OCI-LY3 (cell line): ENCODE measurements around the gene PDE9A.

ENCODE experiments used
- H2AFZ ChIP-seq: fragments of 200-600, 300-600 bp; shearing (Covaris generic); 2 replicates; pipeline ENCODE4 v1.6.0; 2014; ENCODE audit warnings: antibody characterized with exemption, low read depth, low read length
- H3K27ac ChIP-seq: fragments of 200-600, 300-600 bp; sonication (generic); 2 replicates; pipeline ENCODE4 v1.5.1; 2014; ENCODE audit warnings: mild to moderate bottlenecking, low read length, moderate library complexity, mixed read lengths
- H3K27me3 ChIP-seq: fragments of 200-600, 300-600 bp; sonication (generic); 2 replicates; pipeline ENCODE4 v1.6.1; 2014; ENCODE audit warnings: low read depth, low read length, mixed read lengths
- H3K36me3 ChIP-seq: fragments of 200-600, 300-600 bp; sonication (generic); replicated peaks from 2 replicates; pipeline ENCODE3; 2014; ENCODE audit warnings: low read depth, low read length, mixed read lengths
- H3K4me1 ChIP-seq: fragments of 300-600, 200-600 bp; sonication (generic); 2 replicates; pipeline ENCODE4 v1.6.1; 2014; ENCODE audit warnings: low read length, mixed read lengths
- H3K4me2 ChIP-seq: fragments of 200-600, 300-600 bp; sonication (generic); 2 replicates; pipeline ENCODE4 v1.6.1; 2014; ENCODE audit warnings: low read length, mixed read lengths
- H3K4me3 ChIP-seq: fragments of 300-600, 200-600 bp; sonication (generic); 2 replicates; pipeline ENCODE4 v1.5.1; 2014; ENCODE audit warnings: antibody characterized with exemption, mild to moderate bottlenecking, low read length, moderate library complexity
- H3K79me2 ChIP-seq: fragments of 300-600, 200-600 bp; shearing (Covaris generic); 2 replicates; pipeline ENCODE4 v1.6.1; 2014; ENCODE audit warnings: mild to moderate bottlenecking, low read length, mixed read lengths
- H3K9ac ChIP-seq: fragments of 300-600, 200-600 bp; shearing (Covaris generic); 2 replicates; pipeline ENCODE4 v1.6.0; 2014; ENCODE audit warnings: mild to moderate bottlenecking, low read length, moderate library complexity
- H3K9me3 ChIP-seq: fragments of 200-600, 300-600 bp; shearing (Covaris generic); 2 replicates; pipeline ENCODE4 v1.6.1; 2014; ENCODE audit warnings: low read length, mixed read lengths; ENCODE audit not compliant: insufficient read depth
- H4K20me1 ChIP-seq: fragments of 200-600, 300-600 bp; sonication (generic); 2 replicates; pipeline ENCODE4 v1.6.1; 2016; ENCODE audit warnings: low read length, mixed read lengths; ENCODE audit not compliant: insufficient read depth
- CTCF ChIP-seq: fragments of 200-600, 300-600 bp; sonication (generic); IDR thresholded peaks from 2 replicates; pipeline ENCODE4 v1.5.1; 2014; ENCODE audit warnings: antibody characterized with exemption, low read length, low read depth
- EZH2phosphoT487 ChIP-seq: fragments of 200-600 bp; shearing (Covaris generic); IDR thresholded peaks from 2 replicates; pipeline ENCODE4 v1.6.1; 2018; ENCODE audit warnings: antibody characterized with exemption, mixed run types, low read depth

The PDE9A gene

GRCh38 chr21:42775891-42776290 is 122.5 kb downstream of the PDE9A start:
- no peaks in the 10 kb centered on the region for H4K20me1 ChIP-seq
- no peaks in the 10 kb centered on the region for H3K79me2 ChIP-seq
- no peak for TF ChIP-seq CTCF
- TF ChIP-seq EZH2phosphoT487: no peak
- H2AFZ ChIP-seq: no peak overlapping the region
- no peaks in the 10 kb centered on the region for H3K9me3 ChIP-seq
- H3K4me1 ChIP-seq: peaks cover 12% of the 10 kb centered on the region; the same call in 1 of the 2 replicates
- no peak overlapping the region for H3K27ac ChIP-seq
- H3K4me3 ChIP-seq: no peak overlapping the region
- H3K36me3 ChIP-seq: no peaks in the 10 kb centered on the region
- no peak overlapping the region for H3K4me2 ChIP-seq
- H3K27me3 ChIP-seq: peaks cover 28% of the 10 kb centered on the region
- no peak overlapping the region for H3K9ac ChIP-seq

GRCh38 chr21:42777064-42777756 is 123.8 kb downstream of the PDE9A start:
- Histone ChIP-seq H3K36me3 (no peaks in the 10 kb centered on the region), H3K4me1 (peaks cover 12% of the 10 kb centered on the region; the same call in 1 of the 2 replicates), H4K20me1 (no peaks in the 10 kb centered on the region), H3K9ac (no peak overlapping the region), H3K27me3 (peaks cover 31% of the 10 kb centered on the region), H3K79me2 (no peaks in the 10 kb centered on the region), H3K27ac (no peak overlapping the region), H3K9me3 (no peaks in the 10 kb centered on the region), H3K4me3 (no peak overlapping the region), H2AFZ (no peak overlapping the region), H3K4me2 (peak overlapping the region; percentile 42)
- TF ChIP-seq EZH2phosphoT487 (peak; percentile 57; the same call in 1 of the 2 replicates), CTCF (no peak)

GRCh38 chr21:42777757-42778344 is 124.4 kb downstream of the PDE9A start:
- Histone ChIP-seq H3K27ac (no peak overlapping the region), H3K27me3 (peaks cover 31% of the 10 kb centered on the region)

More at GRCh38 chr21:42777757-42778344, 124.4 kb downstream of the PDE9A start:
- Histone ChIP-seq H2AFZ (no peak overlapping the region), H3K9ac (no peak overlapping the region), H3K4me1 (peaks cover 12% of the 10 kb centered on the region; the same call in 1 of the 2 replicates), H3K4me2 (peak overlapping the region; percentile 42), H3K79me2 (no peaks in the 10 kb centered on the region), H3K9me3 (no peaks in the 10 kb centered on the region), H3K4me3 (no peak overlapping the region; the same call in 1 of the 2 replicates), H3K36me3 (no peaks in the 10 kb centered on the region), H4K20me1 (no peaks in the 10 kb centered on the region)
- TF ChIP-seq EZH2phosphoT487 (no peak), CTCF (no peak)
